H9 (cell line): Measurements from ENCODE around the gene PXN. TPM values are rescaled to one million over a fixed set of nuclear protein-coding genes. Genes with fewer than 3 reads are reported as not detected.
A peak's percentile ranks its signal among the peaks of the same experiment; 100 is the strongest.

Source experiments
- DNase-seq: peaks from one replicate; pipeline ENCODE4 v3.0.0-alpha.2; 2017
- H2AFZ ChIP-seq: one replicate; pipeline ENCODE4 v1.6.1; 2013; ENCODE audit warnings: mild to moderate bottlenecking, low read length, control low read depth, moderate library complexity
- H2AK5ac ChIP-seq: 2 replicates; pipeline ENCODE4 v1.6.1; 2013; ENCODE audit warnings: low read length, control low read depth, mixed read lengths; ENCODE audit not compliant: insufficient read length
- H2BK120ac ChIP-seq: one replicate; pipeline ENCODE4 v1.6.1; 2013; ENCODE audit warnings: low read depth, mild to moderate bottlenecking, low read length, control low read depth, inconsistent platforms; ENCODE audit not compliant: poor library complexity, severe bottlenecking
- H2BK12ac ChIP-seq: 2 replicates; pipeline ENCODE4 v1.6.1; 2013; ENCODE audit warnings: low read length, control low read depth, mixed read lengths, low read depth; ENCODE audit not compliant: insufficient read length
- H2BK15ac ChIP-seq: 2 replicates; pipeline ENCODE4 v1.6.1; 2013; ENCODE audit warnings: low read depth, low read length, control low read depth
- H2BK20ac ChIP-seq: one replicate; pipeline ENCODE4 v1.6.1; 2013; ENCODE audit warnings: low read depth, mild to moderate bottlenecking, low read length, control low read depth, inconsistent platforms; ENCODE audit not compliant: poor library complexity, severe bottlenecking
- H2BK5ac ChIP-seq: 2 replicates; pipeline ENCODE4 v1.6.1; 2013; ENCODE audit warnings: low read length, control low read depth, mixed read lengths; ENCODE audit not compliant: insufficient read length
- H3K14ac ChIP-seq: 2 replicates; pipeline ENCODE4 v1.6.1; 2013; ENCODE audit warnings: low read length, control low read depth; ENCODE audit not compliant: insufficient read depth
- H3K18ac ChIP-seq: 2 replicates; pipeline ENCODE4 v1.6.1; 2013; ENCODE audit warnings: low read depth, mild to moderate bottlenecking, mixed read lengths, low read length, control low read depth; ENCODE audit not compliant: insufficient read length
- H3K23ac ChIP-seq: 2 replicates; pipeline ENCODE4 v1.6.1; 2013; ENCODE audit warnings: low read length, control low read depth, mixed read lengths, low read depth; ENCODE audit not compliant: insufficient read length
- H3K23me2 ChIP-seq: 2 replicates; pipeline ENCODE4 v1.6.1; 2013; ENCODE audit warnings: low read depth, mild to moderate bottlenecking, mixed read lengths, low read length, control low read depth; ENCODE audit not compliant: insufficient read length, poor library complexity, severe bottlenecking
- H3K27ac ChIP-seq: 2 replicates; pipeline ENCODE4 v1.5.1; 2013; ENCODE audit warnings: low read length, control low read depth, mixed read lengths, low read depth; ENCODE audit not compliant: insufficient read length
- H3K27me3 ChIP-seq: 2 replicates; pipeline ENCODE4 v1.6.1; 2013; ENCODE audit warnings: low read length, control low read depth, inconsistent platforms; ENCODE audit not compliant: insufficient read depth
- H3K4ac ChIP-seq: 2 replicates; pipeline ENCODE4 v1.6.1; 2013; ENCODE audit warnings: low read depth, mild to moderate bottlenecking, control low read depth, inconsistent platforms, low read length, moderate library complexity
- H3K4me1 ChIP-seq: 2 replicates; pipeline ENCODE4 v1.6.1; 2013; ENCODE audit warnings: low read length, control low read depth, inconsistent platforms; ENCODE audit not compliant: insufficient read depth
- H3K4me2 ChIP-seq: 2 replicates; pipeline ENCODE4 v1.6.1; 2013; ENCODE audit warnings: low read length, control low read depth, mixed read lengths; ENCODE audit not compliant: insufficient read length, insufficient read depth
- H3K56ac ChIP-seq: 2 replicates; pipeline ENCODE4 v1.6.1; 2013; ENCODE audit warnings: low read depth, mild to moderate bottlenecking, mixed read lengths, low read length, control low read depth; ENCODE audit not compliant: insufficient read length
- H3K79me1 ChIP-seq: 2 replicates; pipeline ENCODE4 v1.6.1; 2013; ENCODE audit warnings: low read depth, mild to moderate bottlenecking, moderate library complexity, low read length, control low read depth, inconsistent platforms; ENCODE audit not compliant: insufficient read depth, poor library complexity, severe bottlenecking
- H3K79me2 ChIP-seq: 2 replicates; pipeline ENCODE4 v1.6.1; 2013; ENCODE audit warnings: low read length, control low read depth, inconsistent platforms; ENCODE audit not compliant: insufficient read depth
- H3K9ac ChIP-seq: 2 replicates; pipeline ENCODE4 v1.6.1; 2013; ENCODE audit warnings: low read length, control low read depth, mixed read lengths; ENCODE audit not compliant: insufficient read length; ENCODE audit errors: extremely low read depth
- H3K9me3 ChIP-seq: one replicate; pipeline ENCODE4 v1.6.1; 2013; ENCODE audit warnings: low read depth, low read length, inconsistent platforms; ENCODE audit not compliant: control insufficient read depth
- H3T11ph ChIP-seq: one replicate; pipeline ENCODE4 v1.6.1; 2013; ENCODE audit warnings: mild to moderate bottlenecking, low read length, control low read depth, inconsistent platforms
- H4K20me1 ChIP-seq: one replicate; pipeline ENCODE4 v1.6.1; 2013; ENCODE audit not compliant: control insufficient read depth, insufficient read length, insufficient read depth
- H4K5ac ChIP-seq: 2 replicates; pipeline ENCODE4 v1.6.1; 2013; ENCODE audit warnings: low read depth, mild to moderate bottlenecking, mixed read lengths, low read length, control low read depth; ENCODE audit not compliant: insufficient read length
- H4K8ac ChIP-seq: replicated peaks from 2 replicates; pipeline ENCODE4 v1.6.1; 2013; ENCODE audit warnings: low read length, control low read depth, mixed read lengths, low read depth; ENCODE audit not compliant: insufficient read length
- H4K91ac ChIP-seq: 2 replicates; pipeline ENCODE4 v1.6.1; 2013; ENCODE audit warnings: low read depth, mild to moderate bottlenecking, moderate library complexity, mixed read lengths, low read length, control low read depth; ENCODE audit not compliant: insufficient read length
- H3K27ac Mint-ChIP-seq, 3 experiments: 2 replicates in 2 of 3; 3 replicates in 1 of 3; pipeline ENCODE4 v1.8.0; 2020 to 2021; ENCODE audit warnings: mixed read lengths in 3 of 3, mild to moderate bottlenecking in 1 of 3, moderate library complexity in 1 of 3
- H3K27me3 Mint-ChIP-seq: 2 replicates; pipeline ENCODE4 v1.8.0; 2021; ENCODE audit warnings: low read depth, mild to moderate bottlenecking, moderate library complexity, mixed read lengths
- H3K36me3 Mint-ChIP-seq, 3 experiments: 2 replicates in 2 of 3; 3 replicates in 1 of 3; pipeline ENCODE4 v1.8.0; 2020 to 2021; ENCODE audit warnings: low read depth in 3 of 3, mixed read lengths in 3 of 3; ENCODE audit not compliant: insufficient read depth in 1 of 3
- H3K4me1 Mint-ChIP-seq, 2 experiments: 2 replicates each; pipeline ENCODE4 v1.8.0; 2020; ENCODE audit warnings: mixed read lengths in 2 of 2
- H3K4me3 Mint-ChIP-seq, 2 experiments: 2 replicates in 1 of 2; 3 replicates in 1 of 2; pipeline ENCODE4 v1.8.0; 2020 to 2021; ENCODE audit warnings: mild to moderate bottlenecking in 2 of 2, mixed read lengths in 2 of 2, moderate library complexity in 1 of 2
- H3K9me3 Mint-ChIP-seq, 2 experiments: 2 replicates in 1 of 2; 3 replicates in 1 of 2; pipeline ENCODE4 v1.8.0; 2020; ENCODE audit warnings: mild to moderate bottlenecking in 2 of 2, mixed read lengths in 2 of 2, moderate library complexity in 1 of 2
- WGBS: extraction: QIAGEN DNeasy Blood & Tissue Kit; methylation state at CpG from one replicate; pipeline ENCODE4 v1.1.7; 2013; ENCODE audit warnings: missing lambda C conversion rate, low lambda C conversion rate, mixed read lengths; ENCODE audit not compliant: insufficient read length; ENCODE audit errors: extremely low coverage; 5-methylcytosine and 5-hydroxymethylcytosine counted together
- total RNA-seq: library from RNA; stranded (reverse); gene quantifications from 2 replicates; pipeline ENCODE4 v1.2.1, GENCODE V29; 2021
- TF ChIP-seq, protein P1 (sequence below): fragments of 200-600 bp; sonication (generic); conservative IDR thresholded peaks from 3 replicates; pipeline ENCODE4 v1.8.0; 2021; ENCODE audit warnings: antibody characterized with exemption, mild to moderate bottlenecking

Gene PXN
- total RNA-seq, 1 experiment from 2014 or later, result 92.8 TPM

GRCh38 chr12:120190386-120190785, 75.1 kb downstream of the PXN start:
- Histone ChIP-seq H3K4me1 (peaks cover 3% of the 10 kb centered on the region; the same call in 1 of the 2 replicates), H3K23me2 (peaks cover 3% of the 10 kb centered on the region), H3K18ac (no peak overlapping the region), H4K20me1 (no peaks in the 10 kb centered on the region), H3T11ph (no peak overlapping the region), H4K5ac (no peak overlapping the region), H3K4ac (no peak overlapping the region), H2BK12ac (no peak overlapping the region), H4K91ac (no peak overlapping the region), H3K14ac (no peak overlapping the region), H2BK15ac (no peak overlapping the region), H3K27me3 (no peaks in the 10 kb centered on the region), H3K27ac (no peak overlapping the region), H2BK120ac (no peak overlapping the region), H3K79me1 (peaks cover 4% of the 10 kb centered on the region), H3K23ac (no peak overlapping the region), H3K56ac (no peak overlapping the region), H3K4me2 (no peak overlapping the region), H3K9ac (no peak overlapping the region), H2BK5ac (no peak overlapping the region), H4K8ac (no peak overlapping the region), H3K9me3 (no peaks in the 10 kb centered on the region), H2AFZ (no peak overlapping the region), H2AK5ac (no peak overlapping the region), H3K79me2 (peaks cover 16% of the 10 kb centered on the region; the same call in 1 of the 2 replicates), H2BK20ac (no peak overlapping the region)
- Mint-ChIP-seq H3K27me3 (no peaks in the 10 kb centered on the region; the same call in 1 of the 2 replicates), H3K4me1 (peaks cover 7 to 9% of the 10 kb centered on the region in 2 experiments; a peak in 3 of 4 replicates), H3K9me3 (no peaks in the 10 kb centered on the region), H3K27ac (0 out of 7 replicates have a peak overlapping the region, but pooled peaks of 1 of the 3 experiments have one; percentile 39), H3K36me3 (peaks cover 24 to 56% (median 46%) of the 10 kb centered on the region in 3 experiments), H3K4me3 (no peak overlapping the region)
- TF ChIP-seq, protein P1, sequence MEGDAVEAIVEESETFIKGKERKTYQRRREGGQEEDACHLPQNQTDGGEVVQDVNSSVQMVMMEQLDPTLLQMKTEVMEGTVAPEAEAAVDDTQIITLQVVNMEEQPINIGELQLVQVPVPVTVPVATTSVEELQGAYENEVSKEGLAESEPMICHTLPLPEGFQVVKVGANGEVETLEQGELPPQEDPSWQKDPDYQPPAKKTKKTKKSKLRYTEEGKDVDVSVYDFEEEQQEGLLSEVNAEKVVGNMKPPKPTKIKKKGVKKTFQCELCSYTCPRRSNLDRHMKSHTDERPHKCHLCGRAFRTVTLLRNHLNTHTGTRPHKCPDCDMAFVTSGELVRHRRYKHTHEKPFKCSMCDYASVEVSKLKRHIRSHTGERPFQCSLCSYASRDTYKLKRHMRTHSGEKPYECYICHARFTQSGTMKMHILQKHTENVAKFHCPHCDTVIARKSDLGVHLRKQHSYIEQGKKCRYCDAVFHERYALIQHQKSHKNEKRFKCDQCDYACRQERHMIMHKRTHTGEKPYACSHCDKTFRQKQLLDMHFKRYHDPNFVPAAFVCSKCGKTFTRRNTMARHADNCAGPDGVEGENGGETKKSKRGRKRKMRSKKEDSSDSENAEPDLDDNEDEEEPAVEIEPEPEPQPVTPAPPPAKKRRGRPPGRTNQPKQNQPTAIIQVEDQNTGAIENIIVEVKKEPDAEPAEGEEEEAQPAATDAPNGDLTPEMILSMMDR, result no peak
- no peak for DNase-seq
- WGBS, result no CpG with 5 or more reads among the region's 5 CpGs
